A549 treated with CORT108297 at 1 μM for 4 hours (cell line): ENCODE results near the gene BUB1B. TPM values are rescaled to one million over a fixed set of nuclear protein-coding genes. Genes with fewer than 3 reads are reported as not detected.

Source experiments
- total RNA-seq: library from RNA; stranded (reverse); fragments of 200-300 nt; extraction: Qiagen RNA extraction; gene quantifications from 5 replicates; pipeline ENCODE4 v1.2.3, GENCODE V29; 2022

Gene BUB1B, protein sequence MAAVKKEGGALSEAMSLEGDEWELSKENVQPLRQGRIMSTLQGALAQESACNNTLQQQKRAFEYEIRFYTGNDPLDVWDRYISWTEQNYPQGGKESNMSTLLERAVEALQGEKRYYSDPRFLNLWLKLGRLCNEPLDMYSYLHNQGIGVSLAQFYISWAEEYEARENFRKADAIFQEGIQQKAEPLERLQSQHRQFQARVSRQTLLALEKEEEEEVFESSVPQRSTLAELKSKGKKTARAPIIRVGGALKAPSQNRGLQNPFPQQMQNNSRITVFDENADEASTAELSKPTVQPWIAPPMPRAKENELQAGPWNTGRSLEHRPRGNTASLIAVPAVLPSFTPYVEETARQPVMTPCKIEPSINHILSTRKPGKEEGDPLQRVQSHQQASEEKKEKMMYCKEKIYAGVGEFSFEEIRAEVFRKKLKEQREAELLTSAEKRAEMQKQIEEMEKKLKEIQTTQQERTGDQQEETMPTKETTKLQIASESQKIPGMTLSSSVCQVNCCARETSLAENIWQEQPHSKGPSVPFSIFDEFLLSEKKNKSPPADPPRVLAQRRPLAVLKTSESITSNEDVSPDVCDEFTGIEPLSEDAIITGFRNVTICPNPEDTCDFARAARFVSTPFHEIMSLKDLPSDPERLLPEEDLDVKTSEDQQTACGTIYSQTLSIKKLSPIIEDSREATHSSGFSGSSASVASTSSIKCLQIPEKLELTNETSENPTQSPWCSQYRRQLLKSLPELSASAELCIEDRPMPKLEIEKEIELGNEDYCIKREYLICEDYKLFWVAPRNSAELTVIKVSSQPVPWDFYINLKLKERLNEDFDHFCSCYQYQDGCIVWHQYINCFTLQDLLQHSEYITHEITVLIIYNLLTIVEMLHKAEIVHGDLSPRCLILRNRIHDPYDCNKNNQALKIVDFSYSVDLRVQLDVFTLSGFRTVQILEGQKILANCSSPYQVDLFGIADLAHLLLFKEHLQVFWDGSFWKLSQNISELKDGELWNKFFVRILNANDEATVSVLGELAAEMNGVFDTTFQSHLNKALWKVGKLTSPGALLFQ
- 24.8 to 32.9 TPM (median 27.6 TPM) in 5 replicates for total RNA-seq

DNA sequence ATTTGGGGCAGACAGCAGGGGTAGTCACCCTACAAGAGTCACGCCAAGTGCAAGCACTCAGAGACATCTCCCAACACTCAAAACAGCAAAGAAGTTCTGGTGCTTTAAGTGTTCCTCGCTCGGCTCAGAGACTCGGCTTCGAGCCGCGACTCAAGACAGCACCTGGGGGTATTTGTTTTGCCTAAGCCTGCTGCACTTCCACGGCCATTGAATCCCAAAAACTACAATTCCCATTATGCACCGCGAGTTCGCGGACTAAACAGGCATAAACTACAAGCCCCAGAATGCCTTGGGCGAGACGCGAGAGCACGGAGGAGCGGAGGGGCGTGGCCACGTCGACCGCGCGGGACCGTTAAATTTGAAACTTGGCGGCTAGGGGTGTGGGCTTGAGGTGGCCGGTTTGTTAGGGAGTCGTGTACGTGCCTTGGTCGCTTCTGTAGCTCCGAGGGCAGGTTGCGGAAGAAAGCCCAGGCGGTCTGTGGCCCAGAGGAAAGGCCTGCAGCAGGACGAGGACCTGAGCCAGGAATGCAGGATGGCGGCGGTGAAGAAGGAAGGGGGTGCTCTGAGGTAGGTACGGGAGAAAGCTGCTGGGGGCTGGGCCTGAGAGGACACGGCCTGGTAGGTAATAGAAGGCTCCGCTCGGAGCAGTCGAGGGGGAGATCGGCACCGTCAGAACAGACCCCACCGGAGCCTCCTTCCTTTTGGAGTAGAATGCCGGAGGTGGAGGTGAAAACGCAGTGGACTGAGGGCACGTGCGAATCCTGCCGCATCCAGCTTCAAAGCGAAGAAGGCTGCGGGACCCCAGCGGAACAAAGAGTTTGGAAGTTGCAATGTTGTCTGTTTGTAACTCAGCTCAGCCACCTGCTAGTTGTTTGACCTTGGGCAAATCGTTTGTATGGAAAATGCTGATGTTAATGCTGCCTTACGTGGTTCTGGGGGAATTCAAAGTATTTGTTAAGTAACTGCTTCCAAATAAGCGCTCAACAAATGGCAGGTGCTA, at the start of gene BUB1B:
BUB1B (plus strand) TSS at position 381 of the 1,000 bp plus-strand sequence; CDS start at position 533, 152 bp downstream.

DNA sequence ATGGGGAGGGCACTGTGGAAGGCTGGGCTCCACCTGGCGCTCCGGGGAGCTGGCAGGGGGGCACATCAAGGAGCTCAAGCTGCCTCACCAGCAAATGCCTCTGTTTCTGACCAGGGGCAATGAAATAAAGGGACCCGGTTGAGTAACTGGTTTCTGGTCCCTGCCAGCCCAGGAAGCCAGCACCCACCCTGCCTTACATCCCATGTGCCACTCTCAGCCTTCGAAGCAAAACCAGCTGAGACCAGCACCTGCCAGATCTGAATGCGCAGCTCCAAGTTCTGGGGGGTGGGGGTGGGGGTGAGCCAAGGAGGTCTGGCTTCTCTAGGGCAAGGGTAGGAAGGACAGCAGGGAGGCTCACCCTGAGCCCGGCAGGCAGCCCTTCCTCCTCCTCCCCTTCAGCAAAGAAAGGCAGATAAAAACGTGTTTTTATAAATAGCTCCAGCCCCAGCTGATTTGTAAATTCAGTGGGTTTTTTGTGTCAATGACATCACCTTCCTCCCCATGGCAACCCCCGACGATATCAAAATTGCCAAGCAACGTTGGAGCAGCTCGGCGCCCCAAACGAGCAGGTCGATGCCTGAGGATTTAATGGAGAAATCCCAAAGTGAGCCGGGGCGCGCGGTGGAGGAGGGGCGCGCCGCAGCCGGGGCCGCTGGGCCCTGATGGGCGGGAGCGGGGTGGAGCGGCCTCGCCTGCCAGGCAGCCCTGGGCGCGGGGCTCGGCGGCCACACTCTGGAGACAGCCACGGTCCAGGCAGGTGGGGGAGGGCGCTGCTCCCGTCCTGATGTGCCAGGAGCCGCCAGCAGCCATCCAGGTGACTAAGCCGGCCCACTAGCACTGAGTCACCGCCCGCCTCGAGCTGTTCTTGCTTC, 77.9 kb downstream of the BUB1B start, which contains the start of gene PAK6:
PAK6 (plus strand) TSS at position 532 of the 872 bp plus-strand sequence. CDS start 25,723 bp downstream, outside the sequence.

Other genes starting within 250 kb of the BUB1B start
- gene GPR176, start 240.8 kb upstream of the BUB1B start, total RNA-seq: 10.0 to 14.0 TPM (median 11.1 TPM) in 5 replicates
- 17.2 to 20.0 TPM (median 18.7 TPM) in 5 replicates for gene EIF2AK4, start 227.0 kb upstream of the BUB1B start, total RNA-seq
- 240 to 290 TPM (median 256 TPM) in 5 replicates for gene SRP14, start 121.9 kb upstream of the BUB1B start, total RNA-seq
- gene BMF, start 52.2 kb upstream of the BUB1B start, total RNA-seq: 1.1 to 1.7 TPM (median 1.5 TPM) in 5 replicates
- gene PAK6, start 78.0 kb downstream of the BUB1B start, total RNA-seq: 0.15 to 0.39 TPM (median 0.22 TPM) in 5 replicates
- gene ANKRD63, start 122.0 kb downstream of the BUB1B start, total RNA-seq: 0.15 to 0.54 TPM (median 0.29 TPM) in 5 replicates
- gene PLCB2, start 146.9 kb downstream of the BUB1B start, total RNA-seq: 0.44 to 0.79 TPM (median 0.59 TPM) in 5 replicates
- 5.0 to 5.8 TPM (median 5.6 TPM) in 5 replicates for gene INAFM2, start 162.6 kb downstream of the BUB1B start, total RNA-seq
- 13.3 to 20.8 TPM (median 19.6 TPM) in 5 replicates for gene CCDC9B, start 179.9 kb downstream of the BUB1B start, total RNA-seq
- gene PHGR1, start 190.0 kb downstream of the BUB1B start, total RNA-seq: not detected in 5 replicates
- 1.1 to 1.9 TPM (median 1.7 TPM) in 5 replicates for gene DISP2, start 197.2 kb downstream of the BUB1B start, total RNA-seq
- 39.2 to 53.2 TPM (median 44.9 TPM) in 5 replicates for gene KNSTRN, start 221.7 kb downstream of the BUB1B start, total RNA-seq
- 11.1 to 14.0 TPM (median 13.1 TPM) in 5 replicates for gene IVD, start 244.7 kb downstream of the BUB1B start, total RNA-seq